GM23338 (cell line): ENCODE data around the gene CITED4. TPM values are rescaled to one million over a fixed set of nuclear protein-coding genes. Genes with fewer than 3 reads are reported as not detected.

ENCODE experiments used
- ATAC-seq: fragments of 200-7000 bp; cut with Tn5 transposase; 3 replicates; pipeline ENCODE4 v1.9.1; 2020
- DNase-seq: peaks from one replicate; pipeline ENCODE4 v3.0.0-alpha.2; 2015; ENCODE audit warnings: low spot score
- H2AFZ ChIP-seq: fragments of 200-600 bp; sonication (generic); 2 replicates; pipeline ENCODE4 v1.8.0; 2016; ENCODE audit warnings: antibody characterized with exemption, mild to moderate bottlenecking, moderate library complexity
- H3F3A ChIP-seq: fragments of 200-600 bp; sonication (generic); replicated peaks from 2 replicates; pipeline ENCODE4 v1.8.0; 2017; ENCODE audit warnings: antibody characterized with exemption, mixed run types, low read depth
- H3K27ac ChIP-seq: fragments of 200-600 bp; sonication (generic); 2 replicates; pipeline ENCODE4 v1.6.1; 2016; ENCODE audit warnings: low read depth
- H3K27me3 ChIP-seq: fragments of 200-600 bp; sonication (generic); 2 replicates; pipeline ENCODE4 v1.8.0; 2016; ENCODE audit warnings: mild to moderate bottlenecking, mixed run types, moderate library complexity; ENCODE audit not compliant: insufficient read depth
- H3K36me3 ChIP-seq: fragments of 200-600 bp; sonication (generic); 2 replicates; pipeline ENCODE4 v1.8.0; 2016; ENCODE audit warnings: mild to moderate bottlenecking; ENCODE audit not compliant: insufficient read depth
- H3K4me1 ChIP-seq: fragments of 200-600 bp; sonication (generic); 2 replicates; pipeline ENCODE4 v1.8.0; 2016; ENCODE audit warnings: mild to moderate bottlenecking, moderate library complexity; ENCODE audit not compliant: insufficient read depth
- H3K4me2 ChIP-seq: fragments of 200-600 bp; sonication (generic); 2 replicates; pipeline ENCODE4 v1.7.1; 2017; ENCODE audit warnings: mixed run types
- H3K4me3 ChIP-seq: fragments of 200-600 bp; sonication (generic); 2 replicates; pipeline ENCODE4 v1.6.1; 2016; ENCODE audit warnings: mixed run types
- H3K79me2 ChIP-seq: fragments of 200-600 bp; sonication (generic); replicated peaks from 2 replicates; pipeline ENCODE4 v1.8.0; 2017; ENCODE audit warnings: mild to moderate bottlenecking; ENCODE audit not compliant: insufficient read depth
- H3K9me2 ChIP-seq: fragments of 200-600 bp; sonication (generic); 2 replicates; pipeline ENCODE4 v1.8.0; 2017; ENCODE audit not compliant: insufficient read depth
- H4K20me1 ChIP-seq: fragments of 200-600 bp; sonication (generic); replicated peaks from 2 replicates; pipeline ENCODE4 v1.8.0; 2017; ENCODE audit warnings: mild to moderate bottlenecking; ENCODE audit not compliant: insufficient read depth
- H3K27ac Mint-ChIP-seq: 2 replicates; pipeline ENCODE4 v1.8.0; 2020; ENCODE audit warnings: inconsistent platforms, mild to moderate bottlenecking, moderate library complexity, mixed read lengths
- H3K27me3 Mint-ChIP-seq: 3 replicates; pipeline ENCODE4 v1.8.0; 2022; ENCODE audit warnings: low read depth, mild to moderate bottlenecking, moderate library complexity, mixed read lengths, inconsistent platforms; ENCODE audit not compliant: insufficient read depth, poor library complexity
- H3K36me3 Mint-ChIP-seq: 3 replicates; pipeline ENCODE4 v1.8.0; 2021; ENCODE audit warnings: low read depth, mild to moderate bottlenecking, inconsistent platforms, moderate library complexity, mixed read lengths
- H3K4me1 Mint-ChIP-seq: 3 replicates; pipeline ENCODE4 v1.8.0; 2020; ENCODE audit warnings: mild to moderate bottlenecking, inconsistent platforms, mixed read lengths
- H3K4me3 Mint-ChIP-seq: 3 replicates; pipeline ENCODE4 v1.8.0; 2021; ENCODE audit warnings: moderate library complexity, mild to moderate bottlenecking, inconsistent platforms, mixed read lengths
- H3K9me3 Mint-ChIP-seq: 3 replicates; pipeline ENCODE4 v1.8.0; 2020; ENCODE audit warnings: moderate library complexity, mild to moderate bottlenecking, inconsistent platforms, mixed read lengths
- EZH2 ChIP-seq: fragments of 200-600 bp; sonication (generic); IDR thresholded peaks from one replicate; pipeline ENCODE4 v1.8.0; 2017; ENCODE audit warnings: antibody characterized with exemption, mild to moderate bottlenecking, low read depth; ENCODE audit not compliant: unreplicated experiment
- EZH2phosphoT487 ChIP-seq: fragments of 200-600 bp; sonication (generic); IDR thresholded peaks from one replicate; pipeline ENCODE4 v1.8.1; 2018; ENCODE audit warnings: antibody characterized with exemption; ENCODE audit not compliant: unreplicated experiment
- JUNB ChIP-seq: IDR thresholded peaks from one replicate; pipeline ENCODE4 v1.6.1; 2016; ENCODE audit warnings: antibody characterized with exemption; ENCODE audit not compliant: unreplicated experiment
- NANOG ChIP-seq: IDR thresholded peaks from 2 replicates; pipeline ENCODE4 v1.6.1; 2016; ENCODE audit warnings: antibody characterized with exemption, borderline replicate concordance
- POLR2AphosphoS5 ChIP-seq: IDR thresholded peaks from 2 replicates; pipeline ENCODE4 v1.6.1; 2016; ENCODE audit warnings: antibody characterized with exemption, low read depth
- STAT1 ChIP-seq: IDR thresholded peaks from one replicate; pipeline ENCODE4 v1.6.1; 2016; ENCODE audit warnings: antibody characterized with exemption; ENCODE audit not compliant: unreplicated experiment
- ZNF114 ChIP-seq: fragments of 250-450 bp; sonication (Bioruptor Pico); IDR thresholded peaks from 2 replicates; pipeline ENCODE4 v1.5.0; 2020; ENCODE audit warnings: mild to moderate bottlenecking, moderate library complexity
- ZNF331 ChIP-seq: fragments of 250-450 bp; sonication (Bioruptor Pico); IDR thresholded peaks from 2 replicates; pipeline ENCODE4 v1.5.0; 2020; ENCODE audit warnings: low read depth, mild to moderate bottlenecking, moderate library complexity
- polyA plus RNA-seq: library from polyadenylated mRNA; unstranded; fragments of >200 nt; fragmentation: Nextera tagmentation; extraction: Ambion mirVana; gene quantifications from 2 replicates; pipeline ENCODE4 v1.2.1, GENCODE V29; 2016
- total RNA-seq: library from RNA; depleted of rRNA; stranded (reverse); fragments of >200 nt; shearing (Covaris generic); gene quantifications from 2 replicates; pipeline ENCODE4 v1.2.3, GENCODE V29; 2014
- TF ChIP-seq, protein P1 (sequence below): fragments of 250-450 bp; sonication (Bioruptor Pico); IDR thresholded peaks from 2 replicates; pipeline ENCODE4 v1.5.0; 2020; ENCODE audit warnings: mild to moderate bottlenecking, moderate library complexity
- TF ChIP-seq, protein P2 (sequence below): IDR thresholded peaks from one replicate; pipeline ENCODE4 v1.6.1; 2018; ENCODE audit warnings: antibody characterized with exemption; ENCODE audit not compliant: unreplicated experiment
- TF ChIP-seq, protein P3 (sequence below), 2 experiments: fragments of 200-600 bp in 1 of 2; sonication (generic) in 1 of 2; conservative IDR thresholded peaks; 2 replicates each; pipeline versions ENCODE4 v1.5.1 to v1.6.1; 2016 to 2017; ENCODE audit warnings: antibody characterized with exemption in 2 of 2, low read depth in 2 of 2, mild to moderate bottlenecking in 2 of 2, moderate library complexity in 1 of 2

The CITED4 gene
- total and polyA plus RNA-seq, 2 experiments from 2014 or later, result 2.9 to 18.7 TPM

DNA sequence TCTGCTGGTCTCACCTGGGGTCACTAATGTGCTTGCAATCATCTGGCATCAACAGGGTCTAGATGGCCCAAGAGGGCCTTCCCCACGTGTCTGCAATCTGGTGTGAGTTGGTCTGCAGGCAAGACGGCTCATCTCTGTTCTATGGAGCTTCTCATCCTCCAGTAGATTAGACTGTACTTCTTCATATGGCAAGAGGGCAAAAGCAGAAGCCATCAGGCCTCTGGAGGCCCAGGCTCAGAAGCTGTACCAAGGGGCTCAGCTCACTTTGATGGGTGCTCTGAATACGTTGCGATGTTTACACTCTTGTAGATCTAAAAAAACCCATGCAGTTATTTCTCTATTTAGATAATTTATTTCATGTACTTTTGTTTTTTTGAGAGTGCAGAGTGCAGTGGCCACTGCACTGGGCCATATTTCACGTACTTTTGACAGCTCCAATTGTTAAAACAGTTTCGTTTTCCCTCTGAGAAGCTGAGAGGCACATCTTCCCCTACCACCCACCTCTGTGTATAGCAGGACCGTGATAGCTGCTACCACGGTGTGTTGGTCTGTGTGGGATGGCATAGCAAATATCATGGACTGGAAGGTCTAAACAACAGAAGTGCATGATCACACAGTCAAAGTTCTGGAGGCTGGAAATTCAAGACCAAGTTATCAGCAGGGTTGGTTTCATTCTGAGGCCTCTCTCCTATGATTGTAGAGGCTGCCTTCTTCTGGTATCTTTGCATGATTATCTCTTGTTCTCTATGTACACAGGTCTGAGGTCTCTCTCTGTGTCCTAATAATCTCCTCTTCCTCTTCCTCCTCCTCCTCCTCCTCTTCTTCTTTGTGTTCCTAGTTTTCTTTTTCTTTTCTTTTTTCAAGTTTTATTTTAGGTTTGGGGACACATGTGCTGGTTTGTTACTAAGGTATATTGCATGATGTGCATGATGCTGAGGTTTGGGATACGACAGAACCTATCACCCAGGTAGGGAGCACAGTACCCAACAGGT, 17.0 kb downstream of the CITED4 start:
- Histone ChIP-seq H3K4me1 (no peaks in the 10 kb centered on the region; the same call in 1 of the 2 replicates), H2AFZ (no peak overlapping the region), H3K36me3 (no peaks in the 10 kb centered on the region), H3K4me3 (no peak overlapping the region), H3F3A (no peaks in the 10 kb centered on the region), H3K27me3 (no peaks in the 10 kb centered on the region), H4K20me1 (no peaks in the 10 kb centered on the region), H3K9me2 (peaks cover 8% of the 10 kb centered on the region; the same call in 1 of the 2 replicates), H3K79me2 (no peaks in the 10 kb centered on the region), H3K4me2 (no peak overlapping the region), H3K27ac (no peak overlapping the region)
- no peak overlapping the region for H3K27ac Mint-ChIP-seq
- ATAC-seq (no peak), DNase-seq (no peak)
- H3K9me3 Mint-ChIP-seq, result no peaks in the 10 kb centered on the region
- no peak overlapping the region for H3K4me3 Mint-ChIP-seq
- H3K4me1 Mint-ChIP-seq, result peaks cover 9% of the 10 kb centered on the region; the same call in 2 of the 3 replicates
- peaks cover 6% of the 10 kb centered on the region for H3K27me3 Mint-ChIP-seq
- no peak for TF ChIP-seq JUNB
- no peak for TF ChIP-seq ZNF331 (CRISPR knock-in tag)
- TF ChIP-seq EZH2, result no peak
- TF ChIP-seq, protein P1, sequence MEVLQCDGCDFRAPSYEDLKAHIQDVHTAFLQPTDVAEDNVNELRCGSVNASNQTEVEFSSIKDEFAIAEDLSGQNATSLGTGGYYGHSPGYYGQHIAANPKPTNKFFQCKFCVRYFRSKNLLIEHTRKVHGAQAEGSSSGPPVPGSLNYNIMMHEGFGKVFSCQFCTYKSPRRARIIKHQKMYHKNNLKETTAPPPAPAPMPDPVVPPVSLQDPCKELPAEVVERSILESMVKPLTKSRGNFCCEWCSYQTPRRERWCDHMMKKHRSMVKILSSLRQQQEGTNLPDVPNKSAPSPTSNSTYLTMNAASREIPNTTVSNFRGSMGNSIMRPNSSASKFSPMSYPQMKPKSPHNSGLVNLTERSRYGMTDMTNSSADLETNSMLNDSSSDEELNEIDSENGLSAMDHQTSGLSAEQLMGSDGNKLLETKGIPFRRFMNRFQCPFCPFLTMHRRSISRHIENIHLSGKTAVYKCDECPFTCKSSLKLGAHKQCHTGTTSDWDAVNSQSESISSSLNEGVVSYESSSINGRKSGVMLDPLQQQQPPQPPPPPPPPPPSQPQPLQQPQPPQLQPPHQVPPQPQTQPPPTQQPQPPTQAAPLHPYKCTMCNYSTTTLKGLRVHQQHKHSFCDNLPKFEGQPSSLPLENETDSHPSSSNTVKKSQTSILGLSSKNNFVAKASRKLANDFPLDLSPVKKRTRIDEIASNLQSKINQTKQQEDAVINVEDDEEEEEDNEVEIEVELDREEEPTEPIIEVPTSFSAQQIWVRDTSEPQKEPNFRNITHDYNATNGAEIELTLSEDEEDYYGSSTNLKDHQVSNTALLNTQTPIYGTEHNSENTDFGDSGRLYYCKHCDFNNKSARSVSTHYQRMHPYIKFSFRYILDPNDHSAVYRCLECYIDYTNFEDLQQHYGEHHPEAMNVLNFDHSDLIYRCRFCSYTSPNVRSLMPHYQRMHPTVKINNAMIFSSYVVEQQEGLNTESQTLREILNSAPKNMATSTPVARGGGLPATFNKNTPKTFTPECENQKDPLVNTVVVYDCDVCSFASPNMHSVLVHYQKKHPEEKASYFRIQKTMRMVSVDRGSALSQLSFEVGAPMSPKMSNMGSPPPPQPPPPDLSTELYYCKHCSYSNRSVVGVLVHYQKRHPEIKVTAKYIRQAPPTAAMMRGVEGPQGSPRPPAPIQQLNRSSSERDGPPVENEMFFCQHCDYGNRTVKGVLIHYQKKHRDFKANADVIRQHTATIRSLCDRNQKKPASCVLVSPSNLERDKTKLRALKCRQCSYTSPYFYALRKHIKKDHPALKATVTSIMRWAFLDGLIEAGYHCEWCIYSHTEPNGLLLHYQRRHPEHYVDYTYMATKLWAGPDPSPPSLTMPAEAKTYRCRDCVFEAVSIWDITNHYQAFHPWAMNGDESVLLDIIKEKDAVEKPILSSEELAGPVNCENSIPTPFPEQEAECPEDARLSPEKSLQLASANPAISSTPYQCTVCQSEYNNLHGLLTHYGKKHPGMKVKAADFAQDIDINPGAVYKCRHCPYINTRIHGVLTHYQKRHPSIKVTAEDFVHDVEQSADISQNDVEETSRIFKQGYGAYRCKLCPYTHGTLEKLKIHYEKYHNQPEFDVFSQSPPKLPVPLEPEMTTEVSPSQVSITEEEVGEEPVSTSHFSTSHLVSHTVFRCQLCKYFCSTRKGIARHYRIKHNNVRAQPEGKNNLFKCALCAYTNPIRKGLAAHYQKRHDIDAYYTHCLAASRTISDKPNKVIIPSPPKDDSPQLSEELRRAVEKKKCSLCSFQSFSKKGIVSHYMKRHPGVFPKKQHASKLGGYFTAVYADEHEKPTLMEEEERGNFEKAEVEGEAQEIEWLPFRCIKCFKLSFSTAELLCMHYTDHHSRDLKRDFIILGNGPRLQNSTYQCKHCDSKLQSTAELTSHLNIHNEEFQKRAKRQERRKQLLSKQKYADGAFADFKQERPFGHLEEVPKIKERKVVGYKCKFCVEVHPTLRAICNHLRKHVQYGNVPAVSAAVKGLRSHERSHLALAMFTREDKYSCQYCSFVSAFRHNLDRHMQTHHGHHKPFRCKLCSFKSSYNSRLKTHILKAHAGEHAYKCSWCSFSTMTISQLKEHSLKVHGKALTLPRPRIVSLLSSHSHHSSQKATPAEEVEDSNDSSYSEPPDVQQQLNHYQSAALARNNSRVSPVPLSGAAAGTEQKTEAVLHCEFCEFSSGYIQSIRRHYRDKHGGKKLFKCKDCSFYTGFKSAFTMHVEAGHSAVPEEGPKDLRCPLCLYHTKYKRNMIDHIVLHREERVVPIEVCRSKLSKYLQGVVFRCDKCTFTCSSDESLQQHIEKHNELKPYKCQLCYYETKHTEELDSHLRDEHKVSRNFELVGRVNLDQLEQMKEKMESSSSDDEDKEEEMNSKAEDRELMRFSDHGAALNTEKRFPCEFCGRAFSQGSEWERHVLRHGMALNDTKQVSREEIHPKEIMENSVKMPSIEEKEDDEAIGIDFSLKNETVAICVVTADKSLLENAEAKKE (CRISPR knock-in tag), result no peak
- TF ChIP-seq ZNF114 (CRISPR knock-in tag), result no peak
- TF ChIP-seq, protein P2, sequence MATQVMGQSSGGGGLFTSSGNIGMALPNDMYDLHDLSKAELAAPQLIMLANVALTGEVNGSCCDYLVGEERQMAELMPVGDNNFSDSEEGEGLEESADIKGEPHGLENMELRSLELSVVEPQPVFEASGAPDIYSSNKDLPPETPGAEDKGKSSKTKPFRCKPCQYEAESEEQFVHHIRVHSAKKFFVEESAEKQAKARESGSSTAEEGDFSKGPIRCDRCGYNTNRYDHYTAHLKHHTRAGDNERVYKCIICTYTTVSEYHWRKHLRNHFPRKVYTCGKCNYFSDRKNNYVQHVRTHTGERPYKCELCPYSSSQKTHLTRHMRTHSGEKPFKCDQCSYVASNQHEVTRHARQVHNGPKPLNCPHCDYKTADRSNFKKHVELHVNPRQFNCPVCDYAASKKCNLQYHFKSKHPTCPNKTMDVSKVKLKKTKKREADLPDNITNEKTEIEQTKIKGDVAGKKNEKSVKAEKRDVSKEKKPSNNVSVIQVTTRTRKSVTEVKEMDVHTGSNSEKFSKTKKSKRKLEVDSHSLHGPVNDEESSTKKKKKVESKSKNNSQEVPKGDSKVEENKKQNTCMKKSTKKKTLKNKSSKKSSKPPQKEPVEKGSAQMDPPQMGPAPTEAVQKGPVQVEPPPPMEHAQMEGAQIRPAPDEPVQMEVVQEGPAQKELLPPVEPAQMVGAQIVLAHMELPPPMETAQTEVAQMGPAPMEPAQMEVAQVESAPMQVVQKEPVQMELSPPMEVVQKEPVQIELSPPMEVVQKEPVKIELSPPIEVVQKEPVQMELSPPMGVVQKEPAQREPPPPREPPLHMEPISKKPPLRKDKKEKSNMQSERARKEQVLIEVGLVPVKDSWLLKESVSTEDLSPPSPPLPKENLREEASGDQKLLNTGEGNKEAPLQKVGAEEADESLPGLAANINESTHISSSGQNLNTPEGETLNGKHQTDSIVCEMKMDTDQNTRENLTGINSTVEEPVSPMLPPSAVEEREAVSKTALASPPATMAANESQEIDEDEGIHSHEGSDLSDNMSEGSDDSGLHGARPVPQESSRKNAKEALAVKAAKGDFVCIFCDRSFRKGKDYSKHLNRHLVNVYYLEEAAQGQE, result no peak
- TF ChIP-seq POLR2AphosphoS5, result no peak
- TF ChIP-seq, protein P3, sequence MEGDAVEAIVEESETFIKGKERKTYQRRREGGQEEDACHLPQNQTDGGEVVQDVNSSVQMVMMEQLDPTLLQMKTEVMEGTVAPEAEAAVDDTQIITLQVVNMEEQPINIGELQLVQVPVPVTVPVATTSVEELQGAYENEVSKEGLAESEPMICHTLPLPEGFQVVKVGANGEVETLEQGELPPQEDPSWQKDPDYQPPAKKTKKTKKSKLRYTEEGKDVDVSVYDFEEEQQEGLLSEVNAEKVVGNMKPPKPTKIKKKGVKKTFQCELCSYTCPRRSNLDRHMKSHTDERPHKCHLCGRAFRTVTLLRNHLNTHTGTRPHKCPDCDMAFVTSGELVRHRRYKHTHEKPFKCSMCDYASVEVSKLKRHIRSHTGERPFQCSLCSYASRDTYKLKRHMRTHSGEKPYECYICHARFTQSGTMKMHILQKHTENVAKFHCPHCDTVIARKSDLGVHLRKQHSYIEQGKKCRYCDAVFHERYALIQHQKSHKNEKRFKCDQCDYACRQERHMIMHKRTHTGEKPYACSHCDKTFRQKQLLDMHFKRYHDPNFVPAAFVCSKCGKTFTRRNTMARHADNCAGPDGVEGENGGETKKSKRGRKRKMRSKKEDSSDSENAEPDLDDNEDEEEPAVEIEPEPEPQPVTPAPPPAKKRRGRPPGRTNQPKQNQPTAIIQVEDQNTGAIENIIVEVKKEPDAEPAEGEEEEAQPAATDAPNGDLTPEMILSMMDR (conservative IDR thresholded peaks at IDR 0.05; ENCODE audit: low read depth in 2 of 2), result no peak
- no peak for TF ChIP-seq EZH2phosphoT487
- no peak for TF ChIP-seq NANOG
- no peak for TF ChIP-seq STAT1
- 0 out of 3 replicates have a peak, but pooled peaks cover 2% of the 10 kb centered on the region for H3K36me3 Mint-ChIP-seq
